Liver (tissue), 9 donors: ENCODE measurements around the gene AGPAT4. TPM values are rescaled to one million over a fixed set of nuclear protein-coding genes. Genes with fewer than 3 reads are reported as not detected.

Experiments used
- DNase-seq: peaks from one replicate; pipeline ENCODE4 v3.0.0-alpha.2; 2017; ENCODE audit warnings: low spot score
- H3K27ac ChIP-seq, 2 donors: one replicate each; pipeline ENCODE4 v1.7.0; 2013; ENCODE audit warnings: inconsistent platforms in 2 of 2, low read length in 2 of 2, control low read depth in 1 of 2, low read depth in 1 of 2, mild to moderate bottlenecking in 1 of 2
- H3K27me3 ChIP-seq, 4 donors: one replicate each; pipeline versions ENCODE4 v1.6.1 to v1.7.0; 2013; ENCODE audit warnings: low read length in 3 of 4, inconsistent platforms in 1 of 4, mild to moderate bottlenecking in 1 of 4, moderate library complexity in 1 of 4; ENCODE audit not compliant: control insufficient read depth in 4 of 4, insufficient read depth in 4 of 4
- H3K36me3 ChIP-seq, 4 donors: one replicate each; pipeline versions ENCODE4 v1.6.1 to v1.7.0; 2013; ENCODE audit warnings: low read length in 3 of 4, mild to moderate bottlenecking in 3 of 4, low read depth in 1 of 4, moderate library complexity in 1 of 4; ENCODE audit not compliant: control insufficient read depth in 4 of 4, insufficient read depth in 3 of 4
- H3K4me1 ChIP-seq, 4 donors: one replicate each; pipeline versions ENCODE4 v1.6.1 to v1.7.0; 2013; ENCODE audit warnings: low read length in 3 of 4, mild to moderate bottlenecking in 3 of 4, moderate library complexity in 1 of 4; ENCODE audit not compliant: control insufficient read depth in 4 of 4, insufficient read depth in 4 of 4
- H3K4me3 ChIP-seq, 3 donors: one replicate each; pipeline versions ENCODE4 v1.6.1 to v1.7.0; 2013; ENCODE audit warnings: low read length in 3 of 3, control low read depth in 1 of 3, low read depth in 1 of 3, mild to moderate bottlenecking in 1 of 3
- H3K9ac ChIP-seq, 2 donors: one replicate each; pipeline ENCODE4 v1.7.0; 2013; ENCODE audit warnings: low read length in 2 of 2, mild to moderate bottlenecking in 2 of 2, moderate library complexity in 2 of 2, control low read depth in 1 of 2, low read depth in 1 of 2
- H3K9me3 ChIP-seq, 4 donors: one replicate each; pipeline versions ENCODE4 v1.6.1 to v1.7.0; 2013; ENCODE audit warnings: low read length in 3 of 4; ENCODE audit not compliant: control insufficient read depth in 4 of 4
- EGR1 ChIP-seq, 2 donors: IDR thresholded peaks; 2 replicates each; pipeline ENCODE4 v1.6.1; 2016 to 2018; ENCODE audit warnings: antibody characterized with exemption in 2 of 2, low read depth in 2 of 2
- FOXA1 ChIP-seq: IDR thresholded peaks from 2 replicates; pipeline ENCODE4 v1.6.1; 2016; ENCODE audit warnings: antibody characterized with exemption
- FOXA2 ChIP-seq: IDR thresholded peaks from 2 replicates; pipeline ENCODE4 v1.6.1; 2016; ENCODE audit warnings: antibody characterized with exemption
- GABPA ChIP-seq, 2 donors: IDR thresholded peaks in 1 of 2; conservative IDR thresholded peaks in 1 of 2; 2 replicates each; pipeline ENCODE4 v1.6.1; 2016; ENCODE audit warnings: antibody characterized with exemption in 2 of 2, mild to moderate bottlenecking in 1 of 2, moderate library complexity in 1 of 2
- HNF4A ChIP-seq, 2 donors: conservative IDR thresholded peaks; 2 replicates each; pipeline ENCODE4 v1.6.1; 2016; ENCODE audit warnings: antibody characterized with exemption in 2 of 2, mild to moderate bottlenecking in 2 of 2
- HNF4G ChIP-seq: IDR thresholded peaks from 2 replicates; pipeline ENCODE4 v1.6.1; 2016; ENCODE audit warnings: antibody characterized with exemption
- JUND ChIP-seq, 2 donors: IDR thresholded peaks; 2 replicates each; pipeline ENCODE4 v1.6.1; 2016; ENCODE audit warnings: antibody characterized with exemption in 2 of 2
- NR2F2 ChIP-seq: IDR thresholded peaks from 2 replicates; pipeline ENCODE4 v1.6.1; 2016; ENCODE audit warnings: antibody characterized with exemption
- RAD21 ChIP-seq, 2 donors: IDR thresholded peaks; 2 replicates each; pipeline ENCODE4 v1.6.1; 2016; ENCODE audit warnings: antibody characterized with exemption in 2 of 2, mild to moderate bottlenecking in 2 of 2
- RXRA ChIP-seq, 2 donors: IDR thresholded peaks; 2 replicates each; pipeline ENCODE4 v1.6.1; 2017 to 2018; ENCODE audit warnings: antibody characterized with exemption in 2 of 2, mild to moderate bottlenecking in 1 of 2
- SP1 ChIP-seq: IDR thresholded peaks from 2 replicates; pipeline ENCODE4 v1.6.1; 2018; ENCODE audit warnings: antibody characterized with exemption, mild to moderate bottlenecking
- TAF1 ChIP-seq: conservative IDR thresholded peaks from 2 replicates; pipeline ENCODE4 v1.6.1; 2016; ENCODE audit warnings: antibody characterized with exemption, mild to moderate bottlenecking
- YY1 ChIP-seq: IDR thresholded peaks from 2 replicates; pipeline ENCODE4 v1.6.1; 2016; ENCODE audit warnings: antibody characterized with exemption, mild to moderate bottlenecking
- WGBS: extraction: QIAGEN DNeasy Blood & Tissue Kit; methylation state at CpG from one replicate; pipeline ENCODE4 v1.1.7; 2013; 5-methylcytosine and 5-hydroxymethylcytosine counted together
- polyA plus RNA-seq, 2 donors: library from polyadenylated mRNA; stranded (reverse) in 1 of 2; unstranded in 1 of 2; fragments of 200-250 nt in 1 of 2; fragments of >200 nt in 1 of 2; fragmentation: Nextera tagmentation in 1 of 2; extraction: Ambion mirVana in 1 of 2; gene quantifications; one replicate each; pipeline versions ENCODE4 v1.2.1 to v1.2.3, GENCODE V29; 2013 to 2015
- total RNA-seq, 2 donors: library from RNA; depleted of rRNA; stranded (reverse); fragments of >200 nt; gene quantifications; one replicate each; pipeline ENCODE4 v1.2.3, GENCODE V29; 2014
- TF ChIP-seq, protein P1 (sequence below): IDR thresholded peaks from 2 replicates; pipeline ENCODE4 v1.6.1; 2016; ENCODE audit warnings: antibody characterized with exemption
- TF ChIP-seq, protein P2 (sequence below): IDR thresholded peaks from 2 replicates; pipeline ENCODE4 v1.6.1; 2016; ENCODE audit warnings: antibody characterized with exemption, mild to moderate bottlenecking
- TF ChIP-seq, protein P3 (sequence below): fragments of 150-350 bp; IDR thresholded peaks from 2 replicates; pipeline ENCODE4 v1.5.1; 2017; ENCODE audit warnings: improper control_type of control experiment, low read depth, low read length; ENCODE audit not compliant: missing input control
- TF ChIP-seq, protein P4 (sequence below): IDR thresholded peaks from 2 replicates; pipeline ENCODE4 v1.6.1; 2016; ENCODE audit warnings: antibody characterized with exemption
- TF ChIP-seq, protein P5 (sequence below): IDR thresholded peaks from 2 replicates; pipeline ENCODE4 v1.6.1; 2016; ENCODE audit warnings: antibody characterized with exemption
- donor health status: healthy.
- donor health status: healthy.
- donor health status: healthy.
- donor health status: healthy.
- donor health status: healthy.

AGPAT4 gene
- total and polyA plus RNA-seq, 4 donors = 0.44 to 17.5 (median 0.69) TPM

DNA sequence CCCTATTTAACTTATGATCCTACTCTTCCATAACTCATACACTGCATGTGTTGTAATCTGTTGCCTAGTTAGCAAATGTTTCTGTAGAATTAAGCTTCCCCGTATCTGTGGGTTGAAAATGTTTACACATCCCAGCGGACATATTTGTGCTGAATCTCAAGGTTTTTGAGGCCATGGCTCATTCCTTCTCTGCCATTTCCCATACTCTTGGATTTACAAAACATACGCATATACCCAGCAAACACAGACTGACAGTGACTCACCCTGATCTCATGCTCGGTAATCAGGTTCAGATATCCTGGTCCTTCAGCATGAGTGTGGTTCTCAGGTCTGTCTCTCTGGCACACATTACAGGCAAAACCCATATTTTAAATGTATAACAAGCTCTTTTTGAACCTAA, 58.7 kb downstream of the AGPAT4 start:
- Histone ChIP-seq H3K4me3 (no peak overlapping the region), H3K9me3 (no peaks in the 10 kb centered on the region), H3K4me1 (no peaks in the 10 kb centered on the region), H3K9ac (no peak overlapping the region), H3K27me3 (no peaks in the 10 kb centered on the region), H3K27ac (no peak overlapping the region), H3K36me3 (no peaks in the 10 kb centered on the region)
- no peak for DNase-seq
- WGBS = 93% methylated on average over 4 of the region's 4 CpGs
- TF ChIP-seq GABPA (IDR thresholded peaks at IDR 0.05 in 1 of 2, conservative IDR thresholded peaks at IDR 0.05 in 1 of 2) (no peak), EGR1 (IDR thresholded peaks at IDR 0.05; ENCODE audit: low read depth in 2 of 2) (no peak), SP1 (no peak), YY1 (no peak), RAD21 (IDR thresholded peaks at IDR 0.05) (no peak), NR2F2 (no peak), RXRA (IDR thresholded peaks at IDR 0.05) (no peak), FOXA1 (no peak), HNF4G (no peak), FOXA2 (no peak), JUND (IDR thresholded peaks at IDR 0.05) (no peak), TAF1 (no peak), HNF4A (conservative IDR thresholded peaks at IDR 0.05) (no peak)
- TF ChIP-seq, protein P1, sequence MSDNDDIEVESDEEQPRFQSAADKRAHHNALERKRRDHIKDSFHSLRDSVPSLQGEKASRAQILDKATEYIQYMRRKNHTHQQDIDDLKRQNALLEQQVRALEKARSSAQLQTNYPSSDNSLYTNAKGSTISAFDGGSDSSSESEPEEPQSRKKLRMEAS = no peak
- TF ChIP-seq, protein P2, sequence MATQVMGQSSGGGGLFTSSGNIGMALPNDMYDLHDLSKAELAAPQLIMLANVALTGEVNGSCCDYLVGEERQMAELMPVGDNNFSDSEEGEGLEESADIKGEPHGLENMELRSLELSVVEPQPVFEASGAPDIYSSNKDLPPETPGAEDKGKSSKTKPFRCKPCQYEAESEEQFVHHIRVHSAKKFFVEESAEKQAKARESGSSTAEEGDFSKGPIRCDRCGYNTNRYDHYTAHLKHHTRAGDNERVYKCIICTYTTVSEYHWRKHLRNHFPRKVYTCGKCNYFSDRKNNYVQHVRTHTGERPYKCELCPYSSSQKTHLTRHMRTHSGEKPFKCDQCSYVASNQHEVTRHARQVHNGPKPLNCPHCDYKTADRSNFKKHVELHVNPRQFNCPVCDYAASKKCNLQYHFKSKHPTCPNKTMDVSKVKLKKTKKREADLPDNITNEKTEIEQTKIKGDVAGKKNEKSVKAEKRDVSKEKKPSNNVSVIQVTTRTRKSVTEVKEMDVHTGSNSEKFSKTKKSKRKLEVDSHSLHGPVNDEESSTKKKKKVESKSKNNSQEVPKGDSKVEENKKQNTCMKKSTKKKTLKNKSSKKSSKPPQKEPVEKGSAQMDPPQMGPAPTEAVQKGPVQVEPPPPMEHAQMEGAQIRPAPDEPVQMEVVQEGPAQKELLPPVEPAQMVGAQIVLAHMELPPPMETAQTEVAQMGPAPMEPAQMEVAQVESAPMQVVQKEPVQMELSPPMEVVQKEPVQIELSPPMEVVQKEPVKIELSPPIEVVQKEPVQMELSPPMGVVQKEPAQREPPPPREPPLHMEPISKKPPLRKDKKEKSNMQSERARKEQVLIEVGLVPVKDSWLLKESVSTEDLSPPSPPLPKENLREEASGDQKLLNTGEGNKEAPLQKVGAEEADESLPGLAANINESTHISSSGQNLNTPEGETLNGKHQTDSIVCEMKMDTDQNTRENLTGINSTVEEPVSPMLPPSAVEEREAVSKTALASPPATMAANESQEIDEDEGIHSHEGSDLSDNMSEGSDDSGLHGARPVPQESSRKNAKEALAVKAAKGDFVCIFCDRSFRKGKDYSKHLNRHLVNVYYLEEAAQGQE = no peak
- TF ChIP-seq, protein P3, sequence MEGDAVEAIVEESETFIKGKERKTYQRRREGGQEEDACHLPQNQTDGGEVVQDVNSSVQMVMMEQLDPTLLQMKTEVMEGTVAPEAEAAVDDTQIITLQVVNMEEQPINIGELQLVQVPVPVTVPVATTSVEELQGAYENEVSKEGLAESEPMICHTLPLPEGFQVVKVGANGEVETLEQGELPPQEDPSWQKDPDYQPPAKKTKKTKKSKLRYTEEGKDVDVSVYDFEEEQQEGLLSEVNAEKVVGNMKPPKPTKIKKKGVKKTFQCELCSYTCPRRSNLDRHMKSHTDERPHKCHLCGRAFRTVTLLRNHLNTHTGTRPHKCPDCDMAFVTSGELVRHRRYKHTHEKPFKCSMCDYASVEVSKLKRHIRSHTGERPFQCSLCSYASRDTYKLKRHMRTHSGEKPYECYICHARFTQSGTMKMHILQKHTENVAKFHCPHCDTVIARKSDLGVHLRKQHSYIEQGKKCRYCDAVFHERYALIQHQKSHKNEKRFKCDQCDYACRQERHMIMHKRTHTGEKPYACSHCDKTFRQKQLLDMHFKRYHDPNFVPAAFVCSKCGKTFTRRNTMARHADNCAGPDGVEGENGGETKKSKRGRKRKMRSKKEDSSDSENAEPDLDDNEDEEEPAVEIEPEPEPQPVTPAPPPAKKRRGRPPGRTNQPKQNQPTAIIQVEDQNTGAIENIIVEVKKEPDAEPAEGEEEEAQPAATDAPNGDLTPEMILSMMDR = no peak
- TF ChIP-seq, protein P4, sequence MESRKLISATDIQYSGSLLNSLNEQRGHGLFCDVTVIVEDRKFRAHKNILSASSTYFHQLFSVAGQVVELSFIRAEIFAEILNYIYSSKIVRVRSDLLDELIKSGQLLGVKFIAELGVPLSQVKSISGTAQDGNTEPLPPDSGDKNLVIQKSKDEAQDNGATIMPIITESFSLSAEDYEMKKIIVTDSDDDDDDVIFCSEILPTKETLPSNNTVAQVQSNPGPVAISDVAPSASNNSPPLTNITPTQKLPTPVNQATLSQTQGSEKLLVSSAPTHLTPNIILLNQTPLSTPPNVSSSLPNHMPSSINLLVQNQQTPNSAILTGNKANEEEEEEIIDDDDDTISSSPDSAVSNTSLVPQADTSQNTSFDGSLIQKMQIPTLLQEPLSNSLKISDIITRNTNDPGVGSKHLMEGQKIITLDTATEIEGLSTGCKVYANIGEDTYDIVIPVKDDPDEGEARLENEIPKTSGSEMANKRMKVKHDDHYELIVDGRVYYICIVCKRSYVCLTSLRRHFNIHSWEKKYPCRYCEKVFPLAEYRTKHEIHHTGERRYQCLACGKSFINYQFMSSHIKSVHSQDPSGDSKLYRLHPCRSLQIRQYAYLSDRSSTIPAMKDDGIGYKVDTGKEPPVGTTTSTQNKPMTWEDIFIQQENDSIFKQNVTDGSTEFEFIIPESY = no peak
- TF ChIP-seq, protein P5, sequence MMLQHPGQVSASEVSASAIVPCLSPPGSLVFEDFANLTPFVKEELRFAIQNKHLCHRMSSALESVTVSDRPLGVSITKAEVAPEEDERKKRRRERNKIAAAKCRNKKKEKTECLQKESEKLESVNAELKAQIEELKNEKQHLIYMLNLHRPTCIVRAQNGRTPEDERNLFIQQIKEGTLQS = no peak
